Transverse colon (tissue), 4 donors: ENCODE results near the gene KPNA6.

Source experiments
- POLR2A ChIP-seq: fragments of 450-650 bp; IDR thresholded peaks from one replicate; pipeline ENCODE4 v1.6.1; 2016; ENCODE audit warnings: antibody characterized with exemption, mild to moderate bottlenecking, moderate library complexity
- POLR2AphosphoS5 ChIP-seq, 3 donors: sonication (generic); formaldehyde crosslinking; IDR thresholded peaks; one replicate each; pipeline ENCODE4 v1.6.1; 2016; ENCODE audit warnings: antibody characterized with exemption in 3 of 3
- TF ChIP-seq, protein P1 (sequence below), 5 experiments: fragments of 200-600 bp in 3 of 5; fragments of 450-650 bp in 2 of 5; sonication (generic) in 3 of 5; IDR thresholded peaks; 1 replicate in 2 of 5; 2 replicates in 3 of 5; pipeline ENCODE4 v1.5.1; 2016 to 2017; ENCODE audit warnings: antibody characterized with exemption in 5 of 5, inconsistent platforms in 3 of 5, mild to moderate bottlenecking in 2 of 5, moderate library complexity in 1 of 5

DNA sequence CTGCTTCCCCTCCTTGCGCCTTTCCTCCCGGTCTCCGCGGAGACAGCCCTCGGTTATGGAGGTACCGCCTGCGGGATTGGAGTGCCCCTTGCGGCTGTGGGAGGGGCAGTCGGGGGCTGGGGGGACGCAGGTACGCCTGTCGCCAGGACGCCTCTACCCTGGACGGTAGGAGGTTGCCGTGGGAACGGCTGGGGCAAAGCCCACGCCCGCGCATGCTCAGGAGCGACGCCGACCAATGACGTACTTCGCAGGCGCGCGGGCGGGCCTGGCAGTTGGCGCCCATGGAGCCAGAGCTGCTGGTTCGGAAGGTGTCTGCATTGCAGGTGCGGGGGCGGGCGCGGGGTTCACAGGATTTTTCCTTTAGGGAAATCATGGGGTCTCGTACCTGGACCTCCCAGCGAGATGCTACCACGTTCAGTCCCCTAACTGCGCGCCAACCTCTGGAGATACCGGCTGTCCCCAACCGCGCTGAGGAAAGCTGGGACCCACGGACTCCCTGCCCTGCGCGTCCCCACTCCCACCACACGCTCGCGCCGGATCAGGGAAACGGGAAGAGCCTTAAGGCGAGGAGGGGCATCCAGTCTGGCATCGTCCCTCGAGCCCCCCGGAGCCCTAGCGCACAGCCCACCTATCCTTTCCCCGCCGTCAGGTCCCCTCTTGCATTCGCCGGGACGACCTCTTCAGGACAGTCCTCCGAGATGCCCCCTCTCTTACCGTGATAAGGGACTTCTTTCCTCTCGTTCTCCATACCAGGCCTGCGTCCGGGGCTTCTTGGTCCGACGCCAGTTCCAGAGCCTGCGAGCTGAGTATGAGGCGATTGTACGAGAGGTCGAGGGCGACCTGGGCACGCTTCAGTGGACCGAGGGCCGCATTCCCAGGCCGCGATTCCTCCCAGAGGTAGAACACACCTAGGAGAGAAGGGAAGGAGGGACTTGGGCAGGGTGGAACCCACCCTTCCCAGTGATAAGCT lies 97.8 kb downstream of the KPNA6 start, which contains the start of gene IQCC:
- TF ChIP-seq, protein P1, sequence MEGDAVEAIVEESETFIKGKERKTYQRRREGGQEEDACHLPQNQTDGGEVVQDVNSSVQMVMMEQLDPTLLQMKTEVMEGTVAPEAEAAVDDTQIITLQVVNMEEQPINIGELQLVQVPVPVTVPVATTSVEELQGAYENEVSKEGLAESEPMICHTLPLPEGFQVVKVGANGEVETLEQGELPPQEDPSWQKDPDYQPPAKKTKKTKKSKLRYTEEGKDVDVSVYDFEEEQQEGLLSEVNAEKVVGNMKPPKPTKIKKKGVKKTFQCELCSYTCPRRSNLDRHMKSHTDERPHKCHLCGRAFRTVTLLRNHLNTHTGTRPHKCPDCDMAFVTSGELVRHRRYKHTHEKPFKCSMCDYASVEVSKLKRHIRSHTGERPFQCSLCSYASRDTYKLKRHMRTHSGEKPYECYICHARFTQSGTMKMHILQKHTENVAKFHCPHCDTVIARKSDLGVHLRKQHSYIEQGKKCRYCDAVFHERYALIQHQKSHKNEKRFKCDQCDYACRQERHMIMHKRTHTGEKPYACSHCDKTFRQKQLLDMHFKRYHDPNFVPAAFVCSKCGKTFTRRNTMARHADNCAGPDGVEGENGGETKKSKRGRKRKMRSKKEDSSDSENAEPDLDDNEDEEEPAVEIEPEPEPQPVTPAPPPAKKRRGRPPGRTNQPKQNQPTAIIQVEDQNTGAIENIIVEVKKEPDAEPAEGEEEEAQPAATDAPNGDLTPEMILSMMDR (IDR thresholded peaks at IDR 0.05) = no peak
- TF ChIP-seq POLR2AphosphoS5 (IDR thresholded peaks at IDR 0.05) (peak; percentile 80 to 91 (median 80)), POLR2A (peak; percentile 76)
